K562 (cell line): ENCODE results near the gene WT1. TPM values are rescaled to one million over a fixed set of nuclear protein-coding genes. Genes with fewer than 3 reads are reported as not detected.

Experiments used
- BACH1 ChIP-seq: fragments of 200-800 bp; sonication (Bioruptor generic); IDR thresholded peaks from 2 replicates; pipeline ENCODE4 v1.6.1; 2016; ENCODE audit warnings: missing genetic modification characterization, missing compliant biosample characterization
- DPF2 ChIP-seq: fragments of 450-650 bp; IDR thresholded peaks from 2 replicates; pipeline ENCODE4 v1.6.1; 2016
- E2F3 ChIP-seq: fragments of 250-450 bp; sonication (Bioruptor Pico); IDR thresholded peaks from 2 replicates; pipeline ENCODE4 v1.4.0; 2020; ENCODE audit warnings: mild to moderate bottlenecking
- EGR1 ChIP-seq: fragments of 450-650 bp; conservative IDR thresholded peaks from 2 replicates; pipeline ENCODE4 v1.6.1; 2017; ENCODE audit warnings: mild to moderate bottlenecking
- ELF4 ChIP-seq: fragments of 450-650 bp; formaldehyde crosslinking; IDR thresholded peaks from 2 replicates; pipeline ENCODE4 v1.4.0; 2022; ENCODE audit warnings: missing genetic modification characterization
- FUS ChIP-seq: fragments of 200-400 bp; formaldehyde crosslinking; optimal IDR thresholded peaks from 2 replicates; pipeline ENCODE3; 2017; ENCODE audit warnings: low read depth, low read length
- ILK ChIP-seq: fragments of 450-650 bp; IDR thresholded peaks from 2 replicates; pipeline ENCODE4 v1.6.1; 2016; ENCODE audit warnings: missing genetic modification characterization, low read depth, mild to moderate bottlenecking, missing compliant biosample characterization, moderate library complexity, borderline replicate concordance
- KAT2B ChIP-seq: IDR thresholded peaks from one replicate; pipeline ENCODE4 v1.6.1; 2012; ENCODE audit warnings: low read depth, mild to moderate bottlenecking, control low read depth, inconsistent platforms, low read length, moderate library complexity
- MAFK ChIP-seq: IDR thresholded peaks from 2 replicates; pipeline ENCODE4 v1.6.1; 2011; ENCODE audit warnings: low read length, improper control_type of control experiment
- MEF2A ChIP-seq: IDR thresholded peaks from 2 replicates; pipeline ENCODE4 v1.6.1; 2011; ENCODE audit warnings: low read depth, mild to moderate bottlenecking, low read length, moderate library complexity; ENCODE audit not compliant: control insufficient read depth
- MIER1 ChIP-seq: fragments of 450-650 bp; IDR thresholded peaks from 2 replicates; pipeline ENCODE4 v1.6.1; 2016; ENCODE audit warnings: antibody characterized with exemption, mild to moderate bottlenecking, low read depth
- MTA3 ChIP-seq: fragments of 450-650 bp; formaldehyde crosslinking; IDR thresholded peaks from 2 replicates; pipeline ENCODE4 v1.6.1; 2017; ENCODE audit warnings: mild to moderate bottlenecking, borderline replicate concordance
- NRF1 ChIP-seq, 2 experiments: fragments of 450-650 bp; IDR thresholded peaks in 1 of 2; conservative IDR thresholded peaks in 1 of 2; 2 replicates each; pipeline ENCODE4 v1.6.1; 2014; ENCODE audit warnings: mild to moderate bottlenecking in 2 of 2
- POLR2B ChIP-seq: fragments of 450-650 bp; IDR thresholded peaks from 2 replicates; pipeline ENCODE4 v1.6.1; 2018; ENCODE audit warnings: low read depth; ENCODE audit not compliant: partially characterized antibody
- POU5F1 ChIP-seq: fragments of 150-350 bp; IDR thresholded peaks from 2 replicates; pipeline ENCODE4 v1.6.1; 2014; ENCODE audit warnings: borderline replicate concordance, low read length, low read depth, mild to moderate bottlenecking; ENCODE audit not compliant: partially characterized antibody
- PYGO2 ChIP-seq: fragments of 450-650 bp; IDR thresholded peaks from 2 replicates; pipeline ENCODE4 v1.6.1; 2016; ENCODE audit warnings: mild to moderate bottlenecking, missing genetic modification characterization, moderate library complexity, missing compliant biosample characterization
- RAD51 ChIP-seq: fragments of 450-650 bp; IDR thresholded peaks from 2 replicates; pipeline ENCODE4 v1.7.1; 2016; ENCODE audit warnings: low read depth, mild to moderate bottlenecking, borderline replicate concordance
- TCF7 ChIP-seq: sonication (generic); IDR thresholded peaks from 2 replicates; pipeline ENCODE4 v1.6.1; 2016; ENCODE audit warnings: antibody characterized with exemption, borderline replicate concordance
- TFE3 ChIP-seq: fragments of 450-650 bp; formaldehyde crosslinking; IDR thresholded peaks from 2 replicates; pipeline ENCODE4 v1.4.0; 2020; ENCODE audit warnings: mild to moderate bottlenecking, mixed read lengths
- ZBTB7A ChIP-seq: IDR thresholded peaks from 2 replicates; pipeline ENCODE4 v1.6.1; 2011; ENCODE audit warnings: low read depth, mild to moderate bottlenecking, low read length, moderate library complexity, borderline replicate concordance; ENCODE audit not compliant: control insufficient read depth
- ZBTB8A ChIP-seq: fragments of 450-650 bp; IDR thresholded peaks from 2 replicates; pipeline ENCODE4 v1.6.1; 2018; ENCODE audit warnings: mild to moderate bottlenecking, moderate library complexity; ENCODE audit not compliant: partially characterized antibody
- ZFPM2 ChIP-seq: fragments of 250-450 bp; sonication (Bioruptor Pico); IDR thresholded peaks from 2 replicates; pipeline ENCODE4 v1.5.1; 2022; ENCODE audit warnings: mild to moderate bottlenecking
- ZFX ChIP-seq: sonication (generic); formaldehyde crosslinking; IDR thresholded peaks from 2 replicates; pipeline ENCODE4 v1.8.0; 2022; ENCODE audit warnings: mild to moderate bottlenecking, missing genetic modification reagents, moderate library complexity
- ZKSCAN8 ChIP-seq: fragments of 200-800 bp; sonication (Bioruptor generic); IDR thresholded peaks from 2 replicates; pipeline ENCODE4 v1.6.1; 2016; ENCODE audit warnings: missing genetic modification characterization, missing compliant biosample characterization
- ZNF280B ChIP-seq: fragments of 250-450 bp; sonication (Bioruptor Pico); IDR thresholded peaks from 2 replicates; pipeline ENCODE4 v1.5.1; 2021; ENCODE audit warnings: mild to moderate bottlenecking
- ZNF311 ChIP-seq: fragments of 250-450 bp; sonication (Bioruptor Pico); IDR thresholded peaks from 2 replicates; pipeline ENCODE4 v1.4.0; 2020; ENCODE audit warnings: mild to moderate bottlenecking, moderate library complexity
- ZNF507 ChIP-seq: conservative IDR thresholded peaks from 2 replicates; pipeline ENCODE4 v1.6.1; 2017; ENCODE audit warnings: missing genetic modification characterization, missing compliant biosample characterization
- ZNF57 ChIP-seq: fragments of 450-650 bp; formaldehyde crosslinking; IDR thresholded peaks from 2 replicates; pipeline ENCODE4 v1.4.0; 2020; ENCODE audit warnings: mild to moderate bottlenecking, moderate library complexity
- ZNF717 ChIP-seq: fragments of 250-450 bp; sonication (Bioruptor Pico); IDR thresholded peaks from 2 replicates; pipeline ENCODE4 v1.5.0; 2021
- polyA plus RNA-seq, 8 experiments: library from polyadenylated mRNA; depleted of rRNA in 4 of 8; stranded (reverse) in 5 of 8; unstranded in 3 of 8; fragments of >200 nt; fragmentation: Nextera tagmentation in 2 of 8; fragmentation: Illumina TruSeq in 1 of 8; extraction: Ambion mirVana in 2 of 8; extraction: Trizol in 1 of 8; gene quantifications; 2 replicates each; pipeline versions ENCODE4 v1.2.1 to v1.2.3, GENCODE V29; 2011 to 2014; ENCODE audit warnings: inconsistent platforms in 1 of 8, missing spikeins in 1 of 8
- total RNA-seq, 7 experiments: library from RNA; depleted of rRNA in 6 of 7; stranded (reverse); fragments of >200 nt in 6 of 7; fragmentation: Illumina TruSeq in 2 of 7; extraction: Trizol in 2 of 7; gene quantifications; 2 replicates each; pipeline versions ENCODE4 v1.2.1 to v1.2.3, GENCODE V29; 2011 to 2021; ENCODE audit warnings: low replicate concordance in 1 of 7

Gene WT1
- total and polyA plus RNA-seq, 9 of the 15 experiments (the other 6 are each of a cell fraction or from before 2014, with no cell fraction given): 7.1 to 33.8 (median 19.4) TPM

- TF ChIP-seq ILK (no peak), FUS (no peak), BACH1 (tag) (peak; percentile 20; the same call in 1 of the 2 replicates), MEF2A (no peak), ZFPM2 (CRISPR knock-in tag) (no peak), ZNF280B (CRISPR knock-in tag) (no peak), MIER1 (peak; percentile 87), ZBTB7A (peak; percentile 53; the same call in 1 of the 2 replicates), ELF4 (CRISPR knock-in tag) (no peak), MTA3 (peak; percentile 24; the same call in 1 of the 2 replicates), ZNF717 (CRISPR knock-in tag) (no peak), POU5F1 (no peak), ZKSCAN8 (CRISPR knock-in tag) (no peak), PYGO2 (tag) (no peak), ZNF57 (CRISPR knock-in tag) (no peak), RAD51 (no peak), ZFX (CRISPR knock-in tag) (peak; percentile 64), DPF2 (no peak; the same call in 1 of the 2 replicates), ZNF507 (tag) (no peak), NRF1 (conservative IDR thresholded peaks at IDR 0.05 in 1 of 2, IDR thresholded peaks at IDR 0.05 in 1 of 2) (peak; percentile 24; a peak in 1 of 4 replicates), MAFK (no peak), TFE3 (CRISPR knock-in tag) (no peak), E2F3 (no peak), ZNF311 (CRISPR knock-in tag) (0 out of 2 replicates have a peak, but pooled peaks have one; percentile 11), POLR2B (peak; percentile 16), EGR1 (peak; percentile 55), ZBTB8A (no peak), KAT2B (no peak), TCF7 (no peak)
Measured at GRCh38 chr11:32433101-32433913, 2.0 kb downstream of the WT1 start (continued).
